K562 (cell line): Measurements from ENCODE around the gene PRODH2. TPM values are rescaled to one million over a fixed set of nuclear protein-coding genes. Genes with fewer than 3 reads are reported as not detected.
A peak's percentile ranks its signal among the peaks of the same experiment; 100 is the strongest.

Experiments used
- ATAC-seq: fragments of 200-7000 bp; cut with Tn5 transposase; 3 replicates; pipeline ENCODE4 v1.9.1; 2020; ENCODE audit warnings: moderate library complexity
- Bru-seq: library from RNA; stranded (reverse); fragments of 400-500 nt; gene quantifications from one replicate; lab custom pipeline; 2021; lab: Mats Ljungman, UMichigan
- BruChase-seq, 2 experiments: library from RNA; stranded (reverse); fragments of 400-500 nt; gene quantifications; one replicate each; lab custom pipeline; 2021; lab: Mats Ljungman, UMichigan
- BruUV-seq: library from RNA; stranded (reverse); fragments of 400-500 nt; replicated peaks from 2 replicates; lab custom pipeline; 2021; lab: Mats Ljungman, UMichigan
- CTCF ChIA-PET: fragments of 300-600 bp; formaldehyde crosslinking; extraction: SDS; loops from one replicate; lab custom pipeline; 2021; ENCODE audit warnings: low intra/inter-chr PET ratio; lab: Yijun Ruan, JAX
- POLR2A ChIA-PET: fragments of 300-600, 350-650 bp; sonication (Branson Sonifier 250); formaldehyde crosslinking; extraction: SDS; loops from one replicate; lab custom pipeline; 2021; ENCODE audit warnings: antibody characterized with exemption, inconsistent platforms; lab: Yijun Ruan, JAX
- DNase-seq, 4 experiments: peaks; one replicate each; pipeline versions ENCODE4 v3.0.0 to v3.0.0-alpha.2; 2011 to 2018; ENCODE audit warnings: low spot score in 3 of 4, mixed read lengths in 3 of 4; ENCODE audit errors: extremely low read depth in 1 of 4
- FAIRE-seq: peaks from 2 replicates; lab custom pipeline; 2011; peaks lifted over from hg19 to GRCh38; lab: Jason Lieb, UNC
- H2AFZ ChIP-seq: 2 replicates; pipeline ENCODE4 v1.6.0; 2011; ENCODE audit warnings: low read depth, low read length, control low read depth, inconsistent platforms
- H3K27ac ChIP-seq: fragments of 200-600 bp; 3 replicates; pipeline ENCODE4 v1.8.0; 2011; ENCODE audit warnings: low read depth, mild to moderate bottlenecking, control low read depth, inconsistent platforms, low read length, moderate library complexity, mixed read lengths; ENCODE audit errors: extremely low read depth
- H3K27me3 ChIP-seq, 2 experiments: fragments of 300-600 bp in 1 of 2; 2 replicates in 1 of 2; 3 replicates in 1 of 2; pipeline versions ENCODE4 v1.6.0 to v1.8.0; 2011; ENCODE audit warnings: inconsistent platforms in 2 of 2, low read length in 2 of 2, mild to moderate bottlenecking in 1 of 2, mixed read lengths in 1 of 2, moderate library complexity in 1 of 2; ENCODE audit not compliant: control insufficient read depth in 2 of 2, insufficient read depth in 2 of 2
- H3K36me3 ChIP-seq: fragments of 300-600 bp; 3 replicates; pipeline ENCODE4 v1.8.0; 2011; ENCODE audit warnings: mild to moderate bottlenecking, low read length, inconsistent platforms; ENCODE audit not compliant: control insufficient read depth, insufficient read depth
- H3K4me1 ChIP-seq, 2 experiments: fragments of 200-600 bp in 1 of 2; replicated peaks in 1 of 2; 2 replicates in 1 of 2; 3 replicates in 1 of 2; pipeline versions ENCODE4 v1.5.1 to v1.8.0; 2011; ENCODE audit warnings: inconsistent platforms in 2 of 2, low read length in 2 of 2, mild to moderate bottlenecking in 1 of 2, mixed read lengths in 1 of 2, moderate library complexity in 1 of 2; ENCODE audit not compliant: control insufficient read depth in 2 of 2, insufficient read depth in 2 of 2
- H3K4me2 ChIP-seq: 2 replicates; pipeline ENCODE4 v1.6.1; 2011; ENCODE audit warnings: low read length, control low read depth, inconsistent platforms, mixed read lengths; ENCODE audit not compliant: insufficient read depth
- H3K4me3 ChIP-seq: fragments of 200-600 bp; sonication (generic), shearing (Covaris generic); 2 replicates; pipeline ENCODE4 v1.5.1; 2016; ENCODE audit warnings: control low read depth, inconsistent platforms
- H3K79me2 ChIP-seq: fragments of 200-600 bp; 3 replicates; pipeline ENCODE4 v1.8.0; 2011; ENCODE audit warnings: low read length, inconsistent platforms; ENCODE audit not compliant: control insufficient read depth, insufficient read depth
- H3K9ac ChIP-seq, 2 experiments: 2 replicates each; pipeline versions ENCODE4 v1.6.0 to v1.6.1; 2011; ENCODE audit warnings: low read depth in 2 of 2, low read length in 2 of 2, control low read depth in 1 of 2, inconsistent platforms in 1 of 2, mild to moderate bottlenecking in 1 of 2, mixed read lengths in 1 of 2; ENCODE audit not compliant: insufficient read depth in 1 of 2
- H3K9me1 ChIP-seq: one replicate; pipeline ENCODE4 v1.6.0; 2011; ENCODE audit warnings: inconsistent platforms, mild to moderate bottlenecking, low read length, moderate library complexity; ENCODE audit not compliant: control insufficient read depth, insufficient read depth
- H3K9me3 ChIP-seq: replicated peaks from 2 replicates; pipeline ENCODE4 v1.5.1; 2011; ENCODE audit warnings: low read depth, low read length, inconsistent platforms; ENCODE audit not compliant: control insufficient read depth, insufficient read depth
- H4K20me1 ChIP-seq: replicated peaks from 2 replicates; pipeline ENCODE4 v1.6.1; 2011; ENCODE audit warnings: low read length, inconsistent platforms, mixed read lengths; ENCODE audit not compliant: control insufficient read depth, insufficient read depth
- IRF1 ChIP-seq: sonication (generic); formaldehyde crosslinking; IDR thresholded peaks from 2 replicates; pipeline ENCODE4 v1.8.0; 2022; ENCODE audit warnings: missing genetic modification reagents, mild to moderate bottlenecking, borderline replicate concordance
- PYGO2 ChIP-seq: fragments of 450-650 bp; IDR thresholded peaks from 2 replicates; pipeline ENCODE4 v1.6.1; 2016; ENCODE audit warnings: mild to moderate bottlenecking, missing genetic modification characterization, moderate library complexity, missing compliant biosample characterization
- SAP30 ChIP-seq: fragments of 200-600 bp; sonication (generic); IDR thresholded peaks from 2 replicates; pipeline ENCODE4 v1.6.1; 2012; ENCODE audit warnings: borderline replicate concordance, low read depth, mild to moderate bottlenecking, moderate library complexity, low read length, control low read depth, inconsistent platforms; ENCODE audit not compliant: insufficient read depth, poor library complexity, severe bottlenecking
- SRSF9 ChIP-seq: fragments of 200-400 bp; formaldehyde crosslinking; IDR thresholded peaks from 2 replicates; pipeline ENCODE4 v1.6.1; 2017; ENCODE audit warnings: low read depth, low read length, borderline replicate concordance
- TBL1XR1 ChIP-seq, 2 experiments: IDR thresholded peaks; 2 replicates each; pipeline ENCODE4 v1.6.1; 2012; ENCODE audit warnings: improper control_type of control experiment in 2 of 2, low read length in 2 of 2, mild to moderate bottlenecking in 1 of 2
- ZFP30 ChIP-seq: fragments of 250-450 bp; sonication (Bioruptor Pico); IDR thresholded peaks from 2 replicates; pipeline ENCODE4 v1.8.0; 2022; ENCODE audit warnings: moderate library complexity, mild to moderate bottlenecking, inconsistent platforms, borderline replicate concordance
- ZKSCAN8 ChIP-seq: fragments of 200-800 bp; sonication (Bioruptor generic); IDR thresholded peaks from 2 replicates; pipeline ENCODE4 v1.6.1; 2016; ENCODE audit warnings: missing genetic modification characterization, missing compliant biosample characterization
- WGBS: fragments of 100-300 bp; shearing (Covaris generic); methylation state at CpG from one replicate; pipeline ENCODE4 v1.1.6; 2016; ENCODE audit warnings: low coverage, mixed read lengths; ENCODE audit not compliant: insufficient coverage; ENCODE audit errors: missing lambda C conversion rate; 5-methylcytosine and 5-hydroxymethylcytosine counted together
- in situ Hi-C: fragments of 300-500 bp; cut with MboI; formaldehyde crosslinking; loops from 4 replicates; pipeline ENCODE4 v1.15.0; 2018; ENCODE audit warnings: inconsistent platforms, mixed read lengths
- intact Hi-C: fragments of 100-400 bp; cut with micrococcal nuclease; formaldehyde crosslinking; loops from 2 replicates; pipeline ENCODE4 v1.14.2; 2022
- long read RNA-seq, 3 experiments: library from polyadenylated mRNA in 2 of 3; library from RNA in 1 of 3; unstranded in 2 of 3; stranded (forward) in 1 of 3; transcript quantifications; one replicate each; pipeline ENCODE4 v2.0.0, GENCODE V29; 2019 to 2022
- polyA minus RNA-seq, 3 experiments: library from RNA; depleted of rRNA, polyadenylated mRNA; stranded (reverse); fragments of >200 nt; gene quantifications; 2 replicates each; pipeline ENCODE4 v1.2.3, GENCODE V29; 2011
- polyA plus RNA-seq, 8 experiments: library from polyadenylated mRNA; depleted of rRNA in 4 of 8; stranded (reverse) in 5 of 8; unstranded in 3 of 8; fragments of >200 nt; fragmentation: Nextera tagmentation in 2 of 8; fragmentation: Illumina TruSeq in 1 of 8; extraction: Ambion mirVana in 2 of 8; extraction: Trizol in 1 of 8; gene quantifications; 2 replicates each; pipeline versions ENCODE4 v1.2.1 to v1.2.3, GENCODE V29; 2011 to 2014; ENCODE audit warnings: inconsistent platforms in 1 of 8, missing spikeins in 1 of 8
- total RNA-seq, 7 experiments: library from RNA; depleted of rRNA in 6 of 7; stranded (reverse); fragments of >200 nt in 6 of 7; fragmentation: Illumina TruSeq in 2 of 7; extraction: Trizol in 2 of 7; gene quantifications; 2 replicates each; pipeline versions ENCODE4 v1.2.1 to v1.2.3, GENCODE V29; 2011 to 2021; ENCODE audit warnings: low replicate concordance in 1 of 7

The PRODH2 gene, protein sequence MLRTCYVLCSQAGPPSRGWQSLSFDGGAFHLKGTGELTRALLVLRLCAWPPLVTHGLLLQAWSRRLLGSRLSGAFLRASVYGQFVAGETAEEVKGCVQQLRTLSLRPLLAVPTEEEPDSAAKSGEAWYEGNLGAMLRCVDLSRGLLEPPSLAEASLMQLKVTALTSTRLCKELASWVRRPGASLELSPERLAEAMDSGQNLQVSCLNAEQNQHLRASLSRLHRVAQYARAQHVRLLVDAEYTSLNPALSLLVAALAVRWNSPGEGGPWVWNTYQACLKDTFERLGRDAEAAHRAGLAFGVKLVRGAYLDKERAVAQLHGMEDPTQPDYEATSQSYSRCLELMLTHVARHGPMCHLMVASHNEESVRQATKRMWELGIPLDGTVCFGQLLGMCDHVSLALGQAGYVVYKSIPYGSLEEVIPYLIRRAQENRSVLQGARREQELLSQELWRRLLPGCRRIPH
- not detected in 2 replicates for total RNA-seq (2011; cell fraction: chromatin; rRNA removed; ENCODE audit: low replicate concordance)
- not detected in 2 replicates for total RNA-seq (2011; cell fraction: nucleolus; rRNA removed)
- total RNA-seq (2011; cell fraction: nucleoplasm; rRNA removed): not detected in 2 replicates
- not detected in 2 replicates for total RNA-seq (2014; rRNA removed)
- not detected in 2 replicates for total RNA-seq (2014; rRNA removed; fragmentation: Illumina TruSeq; extraction: Trizol)
- not detected in 2 replicates for total RNA-seq (2015; rRNA removed; fragmentation: Illumina TruSeq; extraction: Trizol)
- not detected in 2 replicates for total RNA-seq (2021)
- not detected in 2 replicates for polyA plus RNA-seq (2011; rRNA removed)
- not detected in 2 replicates for polyA plus RNA-seq (2011; cell fraction: cytosol; rRNA removed)
- not detected in 2 replicates for polyA plus RNA-seq (2011; cell fraction: nucleus; rRNA removed)
- polyA plus RNA-seq (2012): 0.04 TPM in 1 of 2 replicates, not detected in the other
- not detected in 2 replicates for polyA plus RNA-seq (2014; fragmentation: Illumina TruSeq; extraction: Trizol)
- not detected for polyA plus RNA-seq (2014; fragmentation: Nextera tagmentation; extraction: Ambion mirVana)
- polyA plus RNA-seq (2014; rRNA removed): not detected in 2 replicates
- polyA minus RNA-seq (2011; rRNA and poly(A)+ RNA removed): not detected in 2 replicates
- not detected in 2 replicates for polyA minus RNA-seq (2011; cell fraction: cytosol; rRNA and poly(A)+ RNA removed)
- not detected in 2 replicates for polyA minus RNA-seq (2011; cell fraction: nucleus; rRNA and poly(A)+ RNA removed)
- percentile 11 among the genes with signal in this experiment for Bru-seq, nascent RNA
- BruChase-seq, experiment 1, labeled RNA remaining after a 2-hour chase: percentile 7 among the genes with signal in this experiment
- BruChase-seq, experiment 2, labeled RNA remaining after a 6-hour chase: percentile 11 among the genes with signal in this experiment
- long read RNA-seq, experiment 1: 0 reads
- long read RNA-seq, experiment 2: 0 reads
- long read RNA-seq, experiment 3: 0 reads

DNA sequence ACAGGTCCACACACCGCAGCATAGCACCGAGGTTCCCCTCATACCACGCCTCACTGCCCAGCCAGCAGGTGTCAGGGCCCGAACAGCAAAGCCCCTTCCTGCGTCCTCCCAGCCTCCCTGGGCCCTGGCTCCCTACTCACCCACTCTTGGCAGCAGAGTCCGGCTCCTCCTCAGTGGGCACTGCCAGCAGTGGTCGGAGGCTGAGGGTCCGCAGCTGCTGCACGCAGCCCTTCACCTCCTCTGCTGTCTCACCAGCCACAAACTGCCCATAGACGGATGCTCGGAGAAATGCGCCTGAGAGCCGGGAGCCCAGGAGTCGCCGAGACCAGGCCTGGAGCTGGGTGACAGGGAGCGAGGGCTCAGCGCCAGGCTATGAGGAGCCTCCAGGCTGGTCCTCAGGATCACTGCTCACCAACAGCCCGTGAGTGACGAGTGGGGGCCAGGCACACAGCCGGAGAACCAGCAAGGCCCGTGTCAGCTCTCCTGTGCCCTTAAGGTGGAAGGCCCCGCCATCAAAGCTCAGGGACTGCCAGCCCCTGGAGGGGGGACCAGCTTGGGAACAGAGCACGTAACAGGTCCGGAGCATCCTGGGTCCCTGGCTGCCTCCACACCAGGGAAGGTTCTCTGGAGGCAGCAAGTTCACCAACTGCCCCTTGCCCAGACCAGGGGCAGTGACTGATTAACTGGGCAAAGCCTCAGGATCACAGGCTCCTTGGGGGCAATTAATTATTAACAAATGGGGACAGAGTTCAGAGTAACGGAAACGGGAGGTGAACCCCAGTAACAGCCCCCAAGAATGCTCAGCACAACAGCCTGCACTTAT lies at the start of gene PRODH2:
TSS of gene PRODH2 (minus strand) at position 626 of the 823 bp plus-strand sequence. CDS start at position 586, 40 bp downstream.
- peak; percentile 64 for ATAC-seq
- BruUV-seq: no TSS peak
- Histone ChIP-seq H3K36me3 (no peaks in the 10 kb centered on the region), H3K27ac (no peak within 1 kb of the TSS), H2AFZ (no peak within 1 kb of the TSS), H3K4me1 (peaks cover 0 to 10% of the 10 kb centered on the region in 2 experiments; a peak in 1 of 5 replicates), H3K9me3 (no peaks in the 10 kb centered on the region), H3K27me3 (peaks cover 6 to 13% of the 10 kb centered on the region in 2 experiments; a peak in 3 of 5 replicates), H3K79me2 (no peaks in the 10 kb centered on the region), H4K20me1 (no peaks in the 10 kb centered on the region; the same call in 1 of the 2 replicates), H3K9ac (0 out of 4 replicates have a peak within 1 kb of the TSS, but pooled peaks of 1 of the 2 experiments have one; percentile 28), H3K4me2 (no peak within 1 kb of the TSS), H3K9me1 (no peaks in the 10 kb centered on the region), H3K4me3 (no peak within 1 kb of the TSS)
- WGBS: 30% methylated on average over 26 of the region's 26 CpGs
- POLR2A ChIA-PET: interaction anchor here (0.9 kb wide), 1 partner anchor 10 kb away, joined by 3 read pairs; no protein-coding TSS in a partner anchor
- intact Hi-C loops (no loop called here), in situ Hi-C loops (no loop called here)
- FAIRE-seq: no peak
- peak in 1 of 4 experiments; percentile 7 for DNase-seq
- no peak for TF ChIP-seq SAP30
- no peak for TF ChIP-seq PYGO2 (tag)
- TF ChIP-seq ZKSCAN8 (CRISPR knock-in tag): no peak
- TF ChIP-seq SRSF9: no peak
- TF ChIP-seq TBL1XR1 (IDR thresholded peaks at IDR 0.05; ENCODE audit: low read length in 2 of 2): no peak
- TF ChIP-seq IRF1: no peak
- no peak for TF ChIP-seq ZFP30 (CRISPR knock-in tag)
- CTCF ChIA-PET: no interaction called here
